H1 (cell line): ENCODE measurements around the gene IST1. TPM values are rescaled to one million over a fixed set of nuclear protein-coding genes. Genes with fewer than 3 reads are reported as not detected.

Experiments
- CTCF ChIA-PET: fragments of 300-600 bp; sonication (Branson Sonifier 250); formaldehyde crosslinking; loops from one replicate; lab custom pipeline; 2021; ENCODE audit not compliant: partially characterized antibody; lab: Charles Lee
- POLR2A ChIA-PET: fragments of 300-600 bp; sonication (Branson Sonifier 250); formaldehyde crosslinking; loops from one replicate; lab custom pipeline; 2021; ENCODE audit warnings: inconsistent platforms; ENCODE audit not compliant: partially characterized antibody; lab: Charles Lee
- DNase-seq, 2 experiments: peaks; one replicate each; pipeline versions ENCODE4 v3.0.0 to v3.0.0-alpha.2; 2010 to 2022; ENCODE audit warnings: low spot score in 2 of 2, low read depth in 1 of 2, mixed read lengths in 1 of 2
- FAIRE-seq: peaks from 2 replicates; lab custom pipeline; 2011; peaks lifted over from hg19 to GRCh38; lab: Jason Lieb, UNC
- H2AFZ ChIP-seq: 2 replicates; pipeline ENCODE4 v1.8.1; 2012; ENCODE audit warnings: low read length, inconsistent platforms
- H2AK5ac ChIP-seq: 2 replicates; pipeline ENCODE4 v1.6.1; 2013; ENCODE audit warnings: low read depth, low read length
- H2BK120ac ChIP-seq: replicated peaks from 2 replicates; pipeline ENCODE3; 2013; ENCODE audit warnings: low read depth, low read length, inconsistent platforms
- H2BK12ac ChIP-seq: 2 replicates; pipeline ENCODE4 v1.6.1; 2013; ENCODE audit warnings: low read depth, low read length
- H2BK15ac ChIP-seq: 2 replicates; pipeline ENCODE4 v1.6.1; 2013; ENCODE audit warnings: low read length
- H2BK20ac ChIP-seq: 2 replicates; pipeline ENCODE4 v1.6.1; 2013; ENCODE audit warnings: low read length
- H2BK5ac ChIP-seq: 2 replicates; pipeline ENCODE4 v1.6.1; 2013; ENCODE audit warnings: low read depth, low read length
- H3K14ac ChIP-seq: 2 replicates; pipeline ENCODE4 v1.6.1; 2013; ENCODE audit warnings: inconsistent platforms; ENCODE audit not compliant: insufficient read length
- H3K18ac ChIP-seq: 2 replicates; pipeline ENCODE4 v1.6.1; 2013; ENCODE audit warnings: low read length; ENCODE audit errors: extremely low read depth
- H3K23ac ChIP-seq: 2 replicates; pipeline ENCODE4 v1.6.1; 2013; ENCODE audit warnings: inconsistent platforms; ENCODE audit not compliant: insufficient read length
- H3K23me2 ChIP-seq: 2 replicates; pipeline ENCODE4 v1.6.1; 2013; ENCODE audit warnings: low read depth, low read length
- H3K27ac ChIP-seq: 2 replicates; pipeline ENCODE4 v1.6.1; 2011; ENCODE audit warnings: low read depth, low read length, inconsistent platforms
- H3K27me3 ChIP-seq, 4 experiments: replicated peaks in 1 of 4; 1 replicate in 1 of 4; 2 replicates in 3 of 4; pipeline versions ENCODE4 v1.6.1 to v1.8.1; 2011 to 2013; ENCODE audit warnings: low read length in 3 of 4, mild to moderate bottlenecking in 3 of 4, inconsistent platforms in 2 of 4, mixed read lengths in 2 of 4, moderate library complexity in 1 of 4; ENCODE audit not compliant: control insufficient read depth in 3 of 4, insufficient read depth in 3 of 4; ENCODE audit errors: extremely low read depth in 1 of 4
- H3K36me3 ChIP-seq, 4 experiments: 2 replicates each; pipeline versions ENCODE4 v1.6.1 to v1.8.1; 2011 to 2013; ENCODE audit warnings: mild to moderate bottlenecking in 4 of 4, low read length in 3 of 4, moderate library complexity in 2 of 4, control low read depth in 1 of 4, inconsistent platforms in 1 of 4; ENCODE audit not compliant: insufficient read depth in 4 of 4, control insufficient read depth in 2 of 4
- H3K4ac ChIP-seq: replicated peaks from 2 replicates; pipeline ENCODE3; 2013; ENCODE audit warnings: low read length, low read depth, mixed read lengths, inconsistent platforms; ENCODE audit not compliant: insufficient read length
- H3K4me1 ChIP-seq, 4 experiments: replicated peaks in 1 of 4; 1 replicate in 1 of 4; 2 replicates in 3 of 4; pipeline versions ENCODE4 v1.6.1 to v1.8.1; 2011 to 2013; ENCODE audit warnings: low read length in 3 of 4, inconsistent platforms in 2 of 4, mixed read lengths in 1 of 4; ENCODE audit not compliant: insufficient read depth in 4 of 4, control insufficient read depth in 3 of 4
- H3K4me2 ChIP-seq, 2 experiments: 2 replicates each; pipeline versions ENCODE4 v1.6.1 to v1.8.1; 2011 to 2013; ENCODE audit warnings: low read depth in 2 of 2, low read length in 2 of 2, control low read depth in 1 of 2, inconsistent platforms in 1 of 2, mild to moderate bottlenecking in 1 of 2; ENCODE audit not compliant: insufficient read depth in 1 of 2
- H3K4me3 ChIP-seq, 4 experiments: fragments of 200-600, 300-600 bp in 1 of 4; sonication (generic), shearing (Covaris generic), sonication (Bioruptor Twin) in 1 of 4; 2 replicates each; pipeline versions ENCODE4 v1.5.1 to v1.8.1; 2011 to 2016; ENCODE audit warnings: low read length in 4 of 4, low read depth in 3 of 4, control low read depth in 2 of 4, inconsistent platforms in 2 of 4, mild to moderate bottlenecking in 2 of 4, mixed read lengths in 1 of 4, moderate library complexity in 1 of 4; ENCODE audit not compliant: insufficient read depth in 2 of 4; ENCODE audit errors: extremely low read depth in 1 of 4
- H3K56ac ChIP-seq: replicated peaks from 2 replicates; pipeline ENCODE3; 2013; ENCODE audit warnings: low read depth, mild to moderate bottlenecking, mixed read lengths, low read length, inconsistent platforms; ENCODE audit not compliant: insufficient read length
- H3K79me1 ChIP-seq: 2 replicates; pipeline ENCODE4 v1.6.1; 2013; ENCODE audit warnings: low read depth, low read length, control low read depth
- H3K79me2 ChIP-seq, 2 experiments: 2 replicates each; pipeline versions ENCODE4 v1.6.1 to v1.8.1; 2012 to 2013; ENCODE audit warnings: low read length in 2 of 2, mild to moderate bottlenecking in 2 of 2, inconsistent platforms in 1 of 2; ENCODE audit not compliant: insufficient read depth in 2 of 2, control insufficient read depth in 1 of 2
- H3K9ac ChIP-seq, 4 experiments: replicated peaks in 1 of 4; 1 replicate in 1 of 4; 2 replicates in 3 of 4; pipeline versions ENCODE4 v1.6.1 to v1.8.1; 2011 to 2013; ENCODE audit warnings: low read depth in 3 of 4, low read length in 3 of 4, control low read depth in 2 of 4, mild to moderate bottlenecking in 2 of 4, moderate library complexity in 2 of 4, inconsistent platforms in 1 of 4; ENCODE audit errors: extremely low read depth in 1 of 4
- H3K9me3 ChIP-seq, 2 experiments: 2 replicates each; pipeline versions ENCODE4 v1.6.1 to v1.8.1; 2012 to 2013; ENCODE audit warnings: mild to moderate bottlenecking in 2 of 2, moderate library complexity in 2 of 2, control low read depth in 1 of 2, inconsistent platforms in 1 of 2, low read depth in 1 of 2, low read length in 1 of 2, mixed read lengths in 1 of 2; ENCODE audit not compliant: insufficient read depth in 2 of 2
- H4K20me1 ChIP-seq, 2 experiments: replicated peaks in 1 of 2; 2 replicates each; pipeline versions ENCODE3 to v1.8.1; 2011 to 2013; ENCODE audit warnings: inconsistent platforms in 2 of 2, low read length in 2 of 2, mild to moderate bottlenecking in 1 of 2; ENCODE audit not compliant: insufficient read depth in 2 of 2, control insufficient read depth in 1 of 2
- H4K5ac ChIP-seq: 2 replicates; pipeline ENCODE4 v1.6.1; 2013; ENCODE audit warnings: low read length, low read depth, mixed read lengths, inconsistent platforms; ENCODE audit not compliant: insufficient read length
- H4K8ac ChIP-seq: 2 replicates; pipeline ENCODE4 v1.8.0; 2013; ENCODE audit warnings: mild to moderate bottlenecking, moderate library complexity, low read length, inconsistent platforms; ENCODE audit not compliant: insufficient read depth; ENCODE audit errors: extremely low read depth
- H4K91ac ChIP-seq: replicated peaks from 2 replicates; pipeline ENCODE3; 2013; ENCODE audit warnings: low read length, mixed read lengths, inconsistent platforms; ENCODE audit not compliant: insufficient read length
- BCL11A ChIP-seq, 2 experiments: IDR thresholded peaks; one replicate each; pipeline ENCODE4 v1.6.1; 2011; ENCODE audit warnings: low read depth in 2 of 2, low read length in 2 of 2, mild to moderate bottlenecking in 2 of 2
- CREB1 ChIP-seq: IDR thresholded peaks from 2 replicates; pipeline ENCODE4 v1.6.1; 2012; ENCODE audit warnings: inconsistent platforms
- EGR1 ChIP-seq: IDR thresholded peaks from 2 replicates; pipeline ENCODE4 v1.6.1; 2011; ENCODE audit warnings: low read depth, low read length, borderline replicate concordance
- NANOG ChIP-seq: IDR thresholded peaks from 2 replicates; pipeline ENCODE4 v1.6.1; 2011; ENCODE audit warnings: low read length, low read depth, mild to moderate bottlenecking, inconsistent platforms; ENCODE audit not compliant: insufficient read depth, poor library complexity, severe bottlenecking
- NRF1 ChIP-seq: IDR thresholded peaks from 2 replicates; pipeline ENCODE4 v1.6.1; 2011; ENCODE audit warnings: mild to moderate bottlenecking, low read depth, low read length, improper control_type of control experiment
- POU5F1 ChIP-seq: IDR thresholded peaks from 2 replicates; pipeline ENCODE4 v1.6.1; 2011; ENCODE audit warnings: low read depth, mild to moderate bottlenecking, low read length, moderate library complexity
- RAD21 ChIP-seq, 2 experiments: IDR thresholded peaks in 1 of 2; conservative IDR thresholded peaks in 1 of 2; 2 replicates each; pipeline ENCODE4 v1.6.1; 2011; ENCODE audit warnings: low read depth in 2 of 2, low read length in 2 of 2, improper control_type of control experiment in 1 of 2, inconsistent platforms in 1 of 2, mild to moderate bottlenecking in 1 of 2, moderate library complexity in 1 of 2
- RNF2 ChIP-seq: fragments of 200-900, 300-1000 bp; sonication (generic); IDR thresholded peaks from 2 replicates; pipeline ENCODE4 v1.7.1; 2016; ENCODE audit warnings: borderline replicate concordance, low read depth, mild to moderate bottlenecking, antibody characterized with exemption, low read length; ENCODE audit not compliant: poor library complexity, severe bottlenecking; ENCODE audit errors: missing control alignments
- RXRA ChIP-seq: IDR thresholded peaks from 2 replicates; pipeline ENCODE4 v1.6.1; 2011; ENCODE audit warnings: low read depth, mild to moderate bottlenecking, low read length, moderate library complexity; ENCODE audit not compliant: insufficient read depth
- TAF7 ChIP-seq: optimal IDR thresholded peaks from 2 replicates; pipeline ENCODE3; 2011; ENCODE audit warnings: low read depth, mild to moderate bottlenecking, inconsistent platforms, low read length, moderate library complexity, borderline replicate concordance
- WGBS, 2 experiments: shearing (Covaris generic) in 1 of 2; methylation state at CpG; one replicate each; pipeline versions ENCODE4 v1.1.6 to v1.1.7; 2013 to 2015; ENCODE audit warnings: low lambda C conversion rate in 2 of 2, mixed read lengths in 2 of 2, inconsistent platforms in 1 of 2, low coverage in 1 of 2, missing lambda C conversion rate in 1 of 2; ENCODE audit not compliant: insufficient replicate concordance in 2 of 2, insufficient coverage in 1 of 2, insufficient read length in 1 of 2; ENCODE audit errors: extremely low coverage in 1 of 2, missing lambda C conversion rate in 1 of 2; 5-methylcytosine and 5-hydroxymethylcytosine counted together
- polyA plus RNA-seq, 7 experiments: library from polyadenylated mRNA; depleted of rRNA in 3 of 7; stranded (reverse) in 5 of 7; unstranded in 2 of 7; fragments of >200 nt in 5 of 7; fragments of 200-250 nt in 2 of 7; gene quantifications; 1 replicate in 5 of 7; 2 replicates in 1 of 7; 4 replicates in 1 of 7; pipeline versions ENCODE4 v1.2.1 to v1.2.3, GENCODE V29; 2011 to 2013; ENCODE audit warnings: missing spikeins in 2 of 7, mixed read lengths in 2 of 7
- total RNA-seq: library from RNA; stranded (reverse); fragmentation: NEBNext Ultra II Directional; extraction: Animal tissue kit (Norgen Biotek cat#: 25700); gene quantifications from 2 replicates; pipeline ENCODE4 v1.2.1, GENCODE V29; 2021

The IST1 gene
- total and polyA plus RNA-seq, 2 of the 8 experiments (the other 6 are each of a cell fraction or from before 2014, with no cell fraction given), result 190 to 248 TPM

DNA sequence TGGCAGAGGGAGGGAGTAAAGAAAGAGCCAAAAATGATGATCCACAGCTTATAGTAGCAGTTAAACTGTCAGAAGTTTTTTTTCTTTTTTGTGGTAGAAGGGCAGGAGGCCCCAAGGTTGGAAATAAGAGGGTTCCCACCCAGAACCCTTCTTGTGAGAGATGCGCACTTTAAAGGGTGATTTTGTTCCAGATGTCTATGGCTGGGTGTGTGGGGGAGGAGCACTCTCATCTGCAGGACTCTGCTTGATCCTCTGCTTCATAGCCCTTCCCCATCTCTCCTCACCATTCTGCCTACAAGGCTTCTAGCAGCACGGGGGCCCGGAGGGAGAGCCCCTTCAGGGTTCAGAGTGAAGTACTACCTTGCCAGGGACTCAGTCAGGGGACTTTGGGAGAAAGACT is 43.2 kb upstream of the IST1 start:
- H3K27ac ChIP-seq, result no peak overlapping the region
- peaks cover 11 to 32% (median 22%) of the 10 kb centered on the region in 4 experiments; a peak in 7 of 8 replicates for H3K36me3 ChIP-seq
- H3K9ac ChIP-seq, result no peak overlapping the region
- H4K20me1 ChIP-seq, result peaks cover 0 to 18% of the 10 kb centered on the region in 2 experiments
- no peak overlapping the region for H2BK15ac ChIP-seq
- H3K27me3 ChIP-seq, result no peaks in the 10 kb centered on the region
- H2BK5ac ChIP-seq, result no peak overlapping the region; the same call in 1 of the 2 replicates
- no peak overlapping the region for H3K4me2 ChIP-seq
- H2AFZ ChIP-seq, result no peak overlapping the region
- H3K56ac ChIP-seq, result no peak overlapping the region
- no peak overlapping the region for H3K4ac ChIP-seq
- H2AK5ac ChIP-seq, result no peak overlapping the region
- no peak overlapping the region for H4K91ac ChIP-seq
- H3K14ac ChIP-seq, result no peak overlapping the region
- 97% methylated on average over 3 of the region's 3 CpGs; no CpG with 5 or more reads in 1 of the 2 experiments for WGBS, 2 experiments
- H3K79me1 ChIP-seq, result peaks cover under 1% of the 10 kb centered on the region; the same call in 1 of the 2 replicates
- no peak overlapping the region for H3K18ac ChIP-seq
- CTCF ChIA-PET, result interaction anchor here (1.3 to 5.9 kb wide), 2 partner anchors 30 to 110 kb away, joined by 3 to 32 read pairs; no protein-coding TSS in a partner anchor
- DNase-seq (no peak), FAIRE-seq (no peak)
- peaks cover under 1 to 9% of the 10 kb centered on the region in 2 experiments; a peak in 2 of 4 replicates for H3K79me2 ChIP-seq
- no peaks in the 10 kb centered on the region for H3K23me2 ChIP-seq
- POLR2A ChIA-PET, result interaction anchor here (1.0 to 2.2 kb wide), 4 partner anchors 9 to 43 kb away, joined by 3 to 7 read pairs (median 4); partner anchors contain the start of gene AP1G1
- H2BK12ac ChIP-seq, result no peak overlapping the region
- TF ChIP-seq EGR1 (no peak), BCL11A (IDR thresholded peaks at IDR 0.05; ENCODE audit: low read depth in 2 of 2, low read length in 2 of 2) (no peak), POU5F1 (no peak), RNF2 (no peak), CREB1 (no peak), TAF7 (no peak), NANOG (no peak), RAD21 (IDR thresholded peaks at IDR 0.05 in 1 of 2, conservative IDR thresholded peaks at IDR 0.05 in 1 of 2; ENCODE audit: low read depth in 2 of 2, low read length in 2 of 2) (no peak), RXRA (no peak), NRF1 (no peak)
- TF ChIP-seq, all 59 proteins: peak for 0
- Histone ChIP-seq H3K9me3 (no peaks in the 10 kb centered on the region), H3K4me1 (no peaks in the 10 kb centered on the region; a peak in 1 of 7 replicates), H2BK120ac (no peak overlapping the region), H4K8ac (no peak overlapping the region), H4K5ac (no peak overlapping the region), H3K4me3 (no peak overlapping the region), H2BK20ac (no peak overlapping the region), H3K23ac (no peak overlapping the region)
